Measurements from ENCODE around the gene NT5C3B. TPM values are rescaled to one million over a fixed set of nuclear protein-coding genes. Genes with fewer than 3 reads are reported as not detected.
A peak's percentile ranks its signal among the peaks of the same experiment; 100 is the strongest.

Gene NT5C3B
- total RNA-seq, 1 donor from 2014 or later, result 165 TPM

DNA sequence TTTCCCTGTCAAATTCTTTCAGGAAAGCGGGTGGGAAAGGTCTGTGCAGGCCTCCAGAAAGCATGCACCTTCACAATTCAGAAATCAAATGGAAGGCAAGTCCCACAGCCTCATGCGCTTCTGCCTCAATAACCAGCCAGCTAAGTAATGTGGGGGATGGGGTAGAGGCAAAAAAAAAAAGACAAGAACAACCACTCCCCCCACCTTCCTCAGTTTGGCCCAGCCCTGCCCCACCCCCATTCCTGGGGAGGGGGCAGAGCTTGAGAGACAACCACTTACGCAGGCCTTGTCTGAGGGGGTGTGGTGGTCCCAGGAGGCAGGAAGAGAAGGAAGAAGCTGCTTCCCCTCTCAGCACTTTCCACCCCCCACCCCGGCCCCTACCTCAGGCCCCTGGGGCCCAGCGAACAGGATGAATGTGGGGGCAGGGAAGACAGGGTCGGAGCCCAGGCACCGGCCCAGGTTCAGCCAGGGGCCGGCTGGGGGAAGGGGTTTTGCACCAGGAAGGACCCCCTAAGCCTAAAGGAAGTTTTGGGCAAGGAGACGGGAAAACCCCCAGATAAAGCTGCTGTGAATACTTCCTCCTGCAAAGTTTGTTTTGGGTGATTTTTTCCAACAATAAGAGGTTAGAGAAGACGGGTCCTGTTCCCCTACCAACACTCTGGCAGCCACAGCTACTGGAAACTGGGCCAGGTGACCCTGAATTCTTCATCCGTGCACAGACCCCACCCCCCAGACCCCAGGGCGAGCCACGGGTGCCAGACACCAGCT, 50.8 kb downstream of the NT5C3B start:
- TF ChIP-seq, protein P1, sequence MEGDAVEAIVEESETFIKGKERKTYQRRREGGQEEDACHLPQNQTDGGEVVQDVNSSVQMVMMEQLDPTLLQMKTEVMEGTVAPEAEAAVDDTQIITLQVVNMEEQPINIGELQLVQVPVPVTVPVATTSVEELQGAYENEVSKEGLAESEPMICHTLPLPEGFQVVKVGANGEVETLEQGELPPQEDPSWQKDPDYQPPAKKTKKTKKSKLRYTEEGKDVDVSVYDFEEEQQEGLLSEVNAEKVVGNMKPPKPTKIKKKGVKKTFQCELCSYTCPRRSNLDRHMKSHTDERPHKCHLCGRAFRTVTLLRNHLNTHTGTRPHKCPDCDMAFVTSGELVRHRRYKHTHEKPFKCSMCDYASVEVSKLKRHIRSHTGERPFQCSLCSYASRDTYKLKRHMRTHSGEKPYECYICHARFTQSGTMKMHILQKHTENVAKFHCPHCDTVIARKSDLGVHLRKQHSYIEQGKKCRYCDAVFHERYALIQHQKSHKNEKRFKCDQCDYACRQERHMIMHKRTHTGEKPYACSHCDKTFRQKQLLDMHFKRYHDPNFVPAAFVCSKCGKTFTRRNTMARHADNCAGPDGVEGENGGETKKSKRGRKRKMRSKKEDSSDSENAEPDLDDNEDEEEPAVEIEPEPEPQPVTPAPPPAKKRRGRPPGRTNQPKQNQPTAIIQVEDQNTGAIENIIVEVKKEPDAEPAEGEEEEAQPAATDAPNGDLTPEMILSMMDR (IDR thresholded peaks at IDR 0.05; ENCODE audit: partially characterized antibody, unreplicated experiment), result no peak
- no peaks in the 10 kb centered on the region for H3K36me3 Mint-ChIP-seq (ENCODE audit: unreplicated experiment)
- peak overlapping the region; percentile 94 for H3K4me3 Mint-ChIP-seq (ENCODE audit: unreplicated experiment)
- peaks cover 25% of the 10 kb centered on the region for H3K9me3 Mint-ChIP-seq (ENCODE audit: unreplicated experiment)
- H3K27ac Mint-ChIP-seq (ENCODE audit: unreplicated experiment), result peak overlapping the region; percentile 88
- H3K4me1 Mint-ChIP-seq (ENCODE audit: low read depth, unreplicated experiment), result peaks cover 19% of the 10 kb centered on the region
- H3K27me3 Mint-ChIP-seq (ENCODE audit: unreplicated experiment), result peaks cover 16% of the 10 kb centered on the region
- DNase-seq, result peak; percentile 79

DNA sequence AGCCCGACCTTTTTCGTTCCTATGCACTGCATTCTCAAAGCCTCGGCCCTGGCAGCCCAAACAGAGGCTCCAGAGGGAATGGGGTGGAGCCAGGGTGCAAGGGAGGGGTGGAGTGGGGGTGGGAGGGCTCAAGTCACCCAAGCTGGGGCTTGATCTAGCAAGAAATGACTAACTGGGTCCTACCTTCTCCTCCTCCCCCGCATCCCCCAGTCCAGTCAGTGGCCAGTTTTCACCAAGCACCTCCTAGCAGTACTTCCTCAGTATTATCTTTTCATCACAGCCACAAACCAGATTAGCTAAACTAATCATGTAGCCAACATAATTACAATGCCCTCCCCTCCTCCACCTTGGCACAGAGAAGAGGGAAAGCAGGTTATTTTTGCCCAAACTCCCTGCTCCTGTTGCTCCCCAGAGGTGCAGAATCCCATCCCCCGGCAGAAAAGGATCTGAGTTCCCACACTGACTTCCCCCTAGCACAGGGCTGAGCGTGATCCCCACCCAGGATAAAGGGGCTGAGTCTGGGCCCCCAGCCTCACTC, 51.8 kb downstream of the NT5C3B start:
- TF ChIP-seq, protein P1 (IDR thresholded peaks at IDR 0.05; ENCODE audit: partially characterized antibody, unreplicated experiment), result no peak
- no peaks in the 10 kb centered on the region for H3K36me3 Mint-ChIP-seq (ENCODE audit: unreplicated experiment)
- H3K4me1 Mint-ChIP-seq (ENCODE audit: low read depth, unreplicated experiment), result peaks cover 19% of the 10 kb centered on the region
- H3K4me3 Mint-ChIP-seq (ENCODE audit: unreplicated experiment), result peak overlapping the region; percentile 94
- peaks cover 14% of the 10 kb centered on the region for H3K27me3 Mint-ChIP-seq (ENCODE audit: unreplicated experiment)
- peaks cover 20% of the 10 kb centered on the region for H3K9me3 Mint-ChIP-seq (ENCODE audit: unreplicated experiment)
- peak overlapping the region; percentile 88 for H3K27ac Mint-ChIP-seq (ENCODE audit: unreplicated experiment)
- no peak for DNase-seq

DNA sequence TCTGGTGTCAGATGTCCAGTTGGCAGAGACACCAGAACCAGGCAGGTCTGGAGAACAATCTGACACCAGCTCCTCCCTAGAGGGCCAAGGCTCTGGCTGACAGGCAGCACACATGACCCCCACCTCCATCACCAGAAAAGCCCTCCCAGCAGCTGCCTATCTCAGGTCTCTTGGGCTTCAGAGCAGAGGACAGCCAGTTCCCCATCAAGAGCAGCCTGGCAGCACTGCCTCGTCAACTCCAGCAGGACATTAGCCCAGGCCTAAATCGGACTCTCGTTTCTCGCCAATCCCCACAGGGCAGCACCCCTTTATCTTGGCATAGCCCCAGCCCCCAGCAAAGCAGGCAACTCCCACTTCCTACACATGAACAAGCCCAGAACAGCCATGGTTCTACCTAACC, 53.9 kb downstream of the NT5C3B start:
- DNase-seq, result no peak
- TF ChIP-seq, protein P1 (IDR thresholded peaks at IDR 0.05; ENCODE audit: partially characterized antibody, unreplicated experiment), result no peak
- peak overlapping the region; percentile 94 for H3K4me3 Mint-ChIP-seq (ENCODE audit: unreplicated experiment)
- H3K9me3 Mint-ChIP-seq (ENCODE audit: unreplicated experiment), result peaks cover 18% of the 10 kb centered on the region
- H3K4me1 Mint-ChIP-seq (ENCODE audit: low read depth, unreplicated experiment), result peaks cover 23% of the 10 kb centered on the region
- H3K27me3 Mint-ChIP-seq (ENCODE audit: unreplicated experiment), result peaks cover 10% of the 10 kb centered on the region
- H3K27ac Mint-ChIP-seq (ENCODE audit: unreplicated experiment), result peak overlapping the region; percentile 98
- no peaks in the 10 kb centered on the region for H3K36me3 Mint-ChIP-seq (ENCODE audit: unreplicated experiment)

DNA sequence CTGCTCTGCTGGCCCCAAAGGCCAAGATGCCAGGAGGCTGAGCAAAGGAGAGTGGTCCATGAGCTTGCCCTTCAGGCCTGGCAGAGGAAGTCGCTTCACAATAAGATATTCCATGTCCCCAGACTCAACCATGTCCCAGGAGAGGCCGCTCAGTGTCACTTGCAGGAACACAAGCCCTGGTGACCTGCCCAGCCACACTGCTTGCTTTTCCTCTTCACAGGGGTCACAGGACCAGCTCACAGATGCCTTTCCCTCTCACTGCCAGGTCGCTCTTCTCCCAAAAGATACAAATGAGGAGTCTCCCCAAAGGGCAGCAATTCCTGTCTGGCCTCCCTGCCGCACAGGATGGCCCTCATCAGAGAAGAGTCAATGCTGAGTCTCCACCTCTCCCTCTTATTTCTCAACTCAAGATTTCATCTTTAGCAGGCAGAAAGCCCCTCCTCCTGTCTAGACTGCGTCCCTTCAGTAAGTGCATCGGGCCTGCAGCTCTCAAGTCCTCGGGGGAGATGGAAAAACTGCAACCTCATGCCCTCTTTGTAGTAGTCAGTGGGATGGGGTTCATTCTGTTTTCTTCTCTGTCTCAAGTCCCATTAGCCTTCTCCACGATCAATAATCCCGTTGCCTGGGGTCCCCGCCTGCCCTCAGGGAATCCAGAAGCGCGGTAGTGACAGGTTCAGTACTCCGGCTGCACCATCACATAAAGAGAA, 54.5 kb downstream of the NT5C3B start:
- peak overlapping the region; percentile 94 for H3K4me3 Mint-ChIP-seq (ENCODE audit: unreplicated experiment)
- H3K36me3 Mint-ChIP-seq (ENCODE audit: unreplicated experiment), result no peaks in the 10 kb centered on the region
- TF ChIP-seq, protein P1 (IDR thresholded peaks at IDR 0.05; ENCODE audit: partially characterized antibody, unreplicated experiment), result no peak
- peak overlapping the region; percentile 98 for H3K27ac Mint-ChIP-seq (ENCODE audit: unreplicated experiment)
- H3K9me3 Mint-ChIP-seq (ENCODE audit: unreplicated experiment), result peaks cover 15% of the 10 kb centered on the region
- H3K27me3 Mint-ChIP-seq (ENCODE audit: unreplicated experiment), result peaks cover 10% of the 10 kb centered on the region
- DNase-seq, result peak; percentile 85
- peaks cover 23% of the 10 kb centered on the region for H3K4me1 Mint-ChIP-seq (ENCODE audit: low read depth, unreplicated experiment)

All from glutamatergic neuron (in vitro differentiated cells).